ENCODE measurements around the gene CKS1B. TPM values are rescaled to one million over a fixed set of nuclear protein-coding genes. Genes with fewer than 3 reads are reported as not detected.

CKS1B gene
- total RNA-seq, 3 donors from 2014 or later: 26.8 to 52.4 (median 29.3) TPM

DNA sequence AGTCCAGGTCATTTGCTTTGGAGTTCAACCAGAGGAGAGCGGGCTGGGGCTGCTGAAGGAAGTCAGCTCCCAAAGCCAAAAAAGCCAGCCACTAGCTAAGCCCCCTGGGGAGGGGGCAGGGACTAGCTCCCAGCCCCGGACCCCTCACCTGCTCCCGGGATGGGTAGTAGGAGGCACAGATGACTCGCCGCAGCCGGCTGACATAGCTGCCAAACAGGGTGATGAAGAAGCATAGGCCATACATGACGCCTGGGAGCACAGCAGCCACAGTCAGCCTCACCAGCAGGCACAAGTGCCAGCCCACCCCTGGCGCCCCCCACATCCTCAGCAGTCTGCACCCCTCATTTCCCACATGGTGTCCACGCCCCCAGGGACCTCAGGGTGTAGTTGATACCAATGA lies 51.7 kb downstream of the CKS1B start:
- no peak overlapping the region for H3K4me3 ChIP-seq
- no peaks in the 10 kb centered on the region for H3K4me1 ChIP-seq (ENCODE audit: low read depth)
- no peaks in the 10 kb centered on the region for H3K9me3 ChIP-seq
- TF ChIP-seq, protein P1, sequence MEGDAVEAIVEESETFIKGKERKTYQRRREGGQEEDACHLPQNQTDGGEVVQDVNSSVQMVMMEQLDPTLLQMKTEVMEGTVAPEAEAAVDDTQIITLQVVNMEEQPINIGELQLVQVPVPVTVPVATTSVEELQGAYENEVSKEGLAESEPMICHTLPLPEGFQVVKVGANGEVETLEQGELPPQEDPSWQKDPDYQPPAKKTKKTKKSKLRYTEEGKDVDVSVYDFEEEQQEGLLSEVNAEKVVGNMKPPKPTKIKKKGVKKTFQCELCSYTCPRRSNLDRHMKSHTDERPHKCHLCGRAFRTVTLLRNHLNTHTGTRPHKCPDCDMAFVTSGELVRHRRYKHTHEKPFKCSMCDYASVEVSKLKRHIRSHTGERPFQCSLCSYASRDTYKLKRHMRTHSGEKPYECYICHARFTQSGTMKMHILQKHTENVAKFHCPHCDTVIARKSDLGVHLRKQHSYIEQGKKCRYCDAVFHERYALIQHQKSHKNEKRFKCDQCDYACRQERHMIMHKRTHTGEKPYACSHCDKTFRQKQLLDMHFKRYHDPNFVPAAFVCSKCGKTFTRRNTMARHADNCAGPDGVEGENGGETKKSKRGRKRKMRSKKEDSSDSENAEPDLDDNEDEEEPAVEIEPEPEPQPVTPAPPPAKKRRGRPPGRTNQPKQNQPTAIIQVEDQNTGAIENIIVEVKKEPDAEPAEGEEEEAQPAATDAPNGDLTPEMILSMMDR (IDR thresholded peaks at IDR 0.05): no peak
- H3K36me3 ChIP-seq (ENCODE audit: low read depth): no peaks in the 10 kb centered on the region
- no peak for DNase-seq
- no peak for ATAC-seq
- intact Hi-C loops (cut with DNase I, micrococcal nuclease): no loop called here

DNA sequence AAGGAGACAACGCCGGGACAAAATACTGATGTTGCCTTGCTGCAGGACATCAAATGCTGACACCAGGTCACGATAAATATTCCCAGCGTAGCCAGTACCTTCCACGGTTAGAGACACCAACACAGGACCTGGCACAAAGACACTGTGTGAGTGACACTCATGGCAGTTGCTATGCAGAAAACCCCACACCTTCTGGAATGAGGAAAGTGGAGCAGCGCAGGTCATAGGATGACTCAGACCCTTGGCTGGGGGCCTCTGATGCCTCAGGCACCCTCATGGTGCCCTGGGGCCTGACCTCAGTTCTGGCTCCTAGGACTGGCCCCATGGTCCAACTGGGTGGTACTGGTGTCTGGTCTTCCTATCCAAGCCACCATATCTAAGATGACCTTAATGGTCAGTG lies 52.1 kb downstream of the CKS1B start:
- intact Hi-C loops (cut with DNase I, micrococcal nuclease): no loop called here
- TF ChIP-seq, protein P1 (IDR thresholded peaks at IDR 0.05): no peak
- no peak for DNase-seq
- Histone ChIP-seq H3K4me3 (no peak overlapping the region), H3K4me1 (ENCODE audit: low read depth) (no peaks in the 10 kb centered on the region), H3K36me3 (ENCODE audit: low read depth) (no peaks in the 10 kb centered on the region), H3K9me3 (no peaks in the 10 kb centered on the region)
- no peak for ATAC-seq

Small RNAs within 50 kb of the gene (microRNA-seq; reads per million reads assigned to microRNA genes)
- not detected for gene MIR4258

Other genes with a start within 250 kb of the CKS1B start
- 10 to 100 TPM in 1 of 3 donors, 1 to 10 TPM in 2; 1.5 to 19.3 (median 2.0) TPM for gene KCNN3, start 104.4 kb upstream of the CKS1B start, total RNA-seq
- gene PMVK, start 38.0 kb upstream of the CKS1B start, total RNA-seq: 10 to 100 TPM; 28.4 to 37.6 (median 35.8) TPM
- 100 to 1,000 TPM in 1 of 3 donors, 10 to 100 TPM in 2; 35.6 to 146 (median 49.4) TPM for gene PBXIP1, start 18.6 kb upstream of the CKS1B start, total RNA-seq
- 10 to 100 TPM; 22.8 to 34.3 (median 25.8) TPM for gene PYGO2, start 12.9 kb upstream of the CKS1B start, total RNA-seq
- 100 to 1,000 TPM in 2 of 3 donors, 10 to 100 TPM in 1; 92.7 to 130 (median 122) TPM for gene SHC1, start 3.9 kb upstream of the CKS1B start, total RNA-seq
- gene FLAD1, start 8.7 kb downstream of the CKS1B start, total RNA-seq: 10 to 100 TPM; 28.4 to 40.4 (median 31.2) TPM
- under 1 TPM in 2 of 3 donors, not detected in 1; 0.60 to 0.76 TPM for gene LENEP, start 18.9 kb downstream of the CKS1B start, total RNA-seq
- gene ZBTB7B, start 28.1 kb downstream of the CKS1B start, total RNA-seq: 100 to 1,000 TPM; 175 to 313 (median 255) TPM
- 1 to 10 TPM; 1.7 to 3.3 (median 2.3) TPM for gene DCST2, start 59.1 kb downstream of the CKS1B start, total RNA-seq
- gene DCST1, start 59.1 kb downstream of the CKS1B start, total RNA-seq: under 1 TPM in 2 of 3 donors, not detected in 1; 0.19 to 0.20 TPM
- gene ADAM15, start 76.6 kb downstream of the CKS1B start, total RNA-seq: 100 to 1,000 TPM in 1 of 3 donors, 10 to 100 TPM in 2; 71.8 to 148 (median 79.7) TPM
- gene EFNA4, start 89.1 kb downstream of the CKS1B start, total RNA-seq: 10 to 100 TPM; 12.3 to 27.2 (median 26.4) TPM
- 10 to 100 TPM in 1 of 3 donors, 1 to 10 TPM in 2; 2.1 to 17.4 (median 5.6) TPM for gene EFNA3, start 104.2 kb downstream of the CKS1B start, total RNA-seq
- 100 to 1,000 TPM in 2 of 3 donors, 10 to 100 TPM in 1; 46.3 to 198 (median 110) TPM for gene EFNA1, start 153.2 kb downstream of the CKS1B start, total RNA-seq
- 10 to 100 TPM; 38.7 to 95.8 (median 66.4) TPM for gene SLC50A1, start 161.2 kb downstream of the CKS1B start, total RNA-seq
- 100 to 1,000 TPM in 1 of 3 donors, 10 to 100 TPM in 2; 76.3 to 106 (median 78.4) TPM for gene DPM3, start 165.8 kb downstream of the CKS1B start, total RNA-seq
- 100 to 1,000 TPM; 162 to 190 (median 176) TPM for gene KRTCAP2, start 198.6 kb downstream of the CKS1B start, total RNA-seq
- gene TRIM46, start 199.2 kb downstream of the CKS1B start, total RNA-seq: under 1 TPM; 0.26 to 0.76 (median 0.39) TPM
- gene THBS3, start 233.2 kb downstream of the CKS1B start, total RNA-seq: 10 to 100 TPM; 22.4 to 35.9 (median 33.9) TPM
- gene MTX1, start 234.0 kb downstream of the CKS1B start, total RNA-seq: 10 to 100 TPM; 26.1 to 41.1 (median 35.6) TPM